HG02938 (cell line): ENCODE results near the gene MCM9.

ENCODE experiments used
- ATAC-seq: cut with Tn5 transposase; IDR thresholded peaks from one replicate; pipeline ENCODE4 v1.9.1; 2021; ENCODE audit warnings: mild to moderate bottlenecking, moderate library complexity; ENCODE audit not compliant: unreplicated experiment

MCM9 gene

GRCh38 chr6:118933855-118934460, 1.0 kb downstream of the MCM9 start:
- ATAC-seq, result peak; percentile 2

DNA sequence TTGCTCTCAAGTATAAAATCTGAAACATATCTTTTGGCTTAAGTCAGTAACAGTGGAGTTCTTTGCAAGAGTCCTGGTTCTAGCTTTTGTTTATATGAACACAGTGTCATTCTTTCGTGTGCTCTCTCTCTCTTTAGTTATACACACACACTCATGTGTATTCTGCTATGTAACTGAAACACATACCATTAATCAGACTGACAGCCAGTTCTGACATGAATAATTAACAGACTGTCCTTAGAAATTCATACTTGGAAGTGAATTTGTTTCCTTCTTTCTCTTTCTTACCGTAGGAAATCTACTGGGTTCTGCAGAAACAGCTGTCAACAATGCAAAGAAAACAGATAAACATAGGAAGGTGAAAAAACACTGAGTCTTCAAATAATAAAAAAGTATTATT, 2.5 kb downstream of the MCM9 start:
- no peak for ATAC-seq

DNA sequence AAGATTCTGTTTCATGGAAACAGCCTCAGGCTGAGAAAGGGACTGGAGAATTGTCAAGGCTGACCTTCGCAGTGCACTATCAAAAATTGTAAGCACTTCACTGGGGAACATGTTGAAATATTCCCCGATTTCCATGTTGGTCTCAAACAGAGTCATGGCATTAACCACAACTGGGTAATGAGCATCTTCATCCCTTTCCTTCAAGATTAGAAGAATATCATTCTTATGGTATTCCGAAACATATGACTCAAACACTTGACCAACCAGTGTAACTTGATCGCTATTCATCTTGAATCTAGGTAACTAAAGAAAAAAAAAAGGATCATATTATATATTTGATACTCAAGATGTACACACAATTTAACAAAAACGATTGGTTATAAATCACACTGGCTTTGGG, 3.5 kb downstream of the MCM9 start:
- no peak for ATAC-seq

GRCh38 chr6:118930680-118931079, 4.3 kb downstream of the MCM9 start:
- ATAC-seq, result no peak

DNA sequence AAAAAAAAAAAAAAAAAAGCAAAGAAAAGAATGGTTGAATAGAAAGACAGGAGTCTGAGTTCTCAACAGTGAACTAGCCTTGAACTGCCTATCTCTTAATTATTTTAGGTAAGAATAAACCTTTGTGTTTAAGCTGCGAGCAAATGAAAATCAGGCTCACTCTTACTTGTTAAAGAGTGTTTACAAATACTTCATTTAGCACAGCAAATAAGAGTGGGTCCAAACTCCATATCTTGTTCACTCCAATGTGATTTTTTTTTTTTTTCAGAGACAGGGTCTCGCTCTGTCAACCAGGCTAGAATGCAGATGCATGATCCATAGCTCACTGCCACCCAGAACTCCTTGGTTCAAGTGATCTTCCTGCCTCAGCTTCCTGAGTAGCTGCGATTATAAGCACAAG, 11.9 kb downstream of the MCM9 start:
- no peak for ATAC-seq

- peak; percentile 57 for ATAC-seq
These were observed 13.9 kb downstream of the MCM9 start for GRCh38 chr6:118921084-118921483.

GRCh38 chr6:118918329-118918725, 16.6 kb downstream of the MCM9 start:
- no peak for ATAC-seq

DNA sequence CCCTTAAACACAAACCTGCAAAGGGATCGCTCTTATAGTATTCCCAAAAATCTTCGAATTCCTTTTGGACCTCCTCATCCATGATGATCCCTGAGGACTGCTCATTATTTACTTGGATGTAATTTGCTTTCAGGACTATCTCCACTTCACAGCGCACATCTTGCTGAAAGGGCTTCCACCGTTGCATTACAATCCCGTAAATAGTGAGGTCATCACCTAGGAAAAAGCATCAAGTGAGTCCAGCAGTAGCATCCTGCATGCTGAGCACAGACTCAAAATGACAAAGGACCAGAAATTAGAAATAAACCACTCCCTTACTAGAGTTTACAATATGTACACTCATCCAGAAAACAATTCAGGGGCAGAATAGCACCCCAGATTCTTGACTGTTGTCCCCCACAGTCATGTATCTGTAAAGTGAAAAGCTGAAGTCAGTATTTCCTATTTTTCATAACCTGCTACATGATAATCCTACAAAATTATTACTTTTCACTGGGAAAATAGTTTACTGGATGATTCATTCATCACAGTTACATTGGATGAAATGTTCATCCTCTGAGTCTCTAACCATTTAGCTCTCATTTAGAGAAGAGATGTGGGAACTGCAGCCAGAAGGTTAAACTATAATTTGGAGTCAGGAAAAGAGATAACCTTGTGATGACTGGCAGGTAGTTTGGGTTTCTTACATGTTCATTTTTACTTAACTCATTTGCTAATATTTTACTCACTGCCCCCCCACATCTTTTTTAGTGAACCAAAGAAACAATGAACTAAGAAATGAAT, 17.2 kb downstream of the MCM9 start:
- no peak for ATAC-seq

DNA sequence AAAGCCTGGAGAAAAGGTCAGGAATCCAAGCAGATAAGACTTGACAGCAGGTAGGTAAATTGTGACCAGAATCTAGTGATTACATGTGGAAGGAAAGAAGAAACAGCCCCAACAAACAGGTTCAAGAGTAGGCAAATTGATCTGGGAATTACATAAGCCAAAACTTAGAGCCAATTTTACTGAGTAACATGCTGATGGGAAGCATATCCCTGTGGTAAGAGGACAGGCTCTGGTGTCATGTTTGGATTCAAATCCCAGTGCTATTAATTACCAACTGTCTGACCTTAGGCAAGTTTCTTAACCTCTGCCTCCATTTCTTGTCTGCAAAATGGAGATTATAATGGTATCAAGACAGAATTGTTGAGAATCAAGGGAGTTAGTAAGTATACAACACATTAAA, 20.4 kb downstream of the MCM9 start:
- no peak for ATAC-seq

- no peak for ATAC-seq
These were observed 21.8 kb downstream of the MCM9 start for GRCh38 chr6:118913161-118913560.

DNA sequence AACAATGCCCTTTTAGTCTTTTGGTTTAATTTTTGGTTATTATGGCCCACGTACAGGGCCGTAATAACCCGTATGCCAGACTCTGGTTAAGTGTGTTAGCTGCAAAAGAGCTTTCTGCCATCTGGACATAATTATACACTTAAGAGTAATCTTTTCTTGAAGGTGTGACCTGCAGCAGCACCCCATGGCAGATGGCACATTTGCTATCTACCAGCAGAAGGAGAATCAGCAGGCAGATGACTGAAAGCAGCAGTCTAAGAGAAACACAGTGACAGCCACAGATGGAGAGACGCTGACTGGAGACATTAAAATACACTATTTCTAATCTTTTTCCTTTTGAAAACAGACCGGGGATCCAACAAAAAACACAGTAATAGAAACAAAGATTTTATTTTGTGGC, 22.3 kb downstream of the MCM9 start:
- no peak for ATAC-seq

DNA sequence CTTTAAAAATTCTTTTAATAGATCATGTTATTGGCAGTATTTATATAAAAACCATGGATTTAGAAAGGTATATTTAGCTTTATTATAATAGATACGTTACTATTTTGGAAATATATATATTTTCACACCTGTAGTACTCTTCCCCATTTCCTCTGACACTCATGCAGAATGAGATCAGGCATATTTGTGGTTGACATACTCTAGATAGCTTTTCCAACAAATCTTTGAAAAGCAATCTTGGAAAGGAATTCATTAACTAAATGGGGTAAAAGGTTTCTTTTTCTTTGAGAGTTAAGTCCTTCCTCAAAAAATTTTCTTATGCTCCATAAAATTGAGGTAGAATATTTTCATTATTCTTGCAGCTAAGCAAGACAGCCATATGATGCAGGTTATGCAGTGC, 26.5 kb downstream of the MCM9 start:
- ATAC-seq, result no peak

- ATAC-seq, result no peak
These were observed 29.1 kb downstream of the MCM9 start for GRCh38 chr6:118905851-118906250.

- ATAC-seq, result no peak
These were observed 29.9 kb downstream of the MCM9 start for GRCh38 chr6:118905084-118905483.

- ATAC-seq, result no peak
These were observed 31.3 kb downstream of the MCM9 start for GRCh38 chr6:118903691-118904090.

- no peak for ATAC-seq
These were observed 31.8 kb downstream of the MCM9 start for GRCh38 chr6:118903138-118903537.

DNA sequence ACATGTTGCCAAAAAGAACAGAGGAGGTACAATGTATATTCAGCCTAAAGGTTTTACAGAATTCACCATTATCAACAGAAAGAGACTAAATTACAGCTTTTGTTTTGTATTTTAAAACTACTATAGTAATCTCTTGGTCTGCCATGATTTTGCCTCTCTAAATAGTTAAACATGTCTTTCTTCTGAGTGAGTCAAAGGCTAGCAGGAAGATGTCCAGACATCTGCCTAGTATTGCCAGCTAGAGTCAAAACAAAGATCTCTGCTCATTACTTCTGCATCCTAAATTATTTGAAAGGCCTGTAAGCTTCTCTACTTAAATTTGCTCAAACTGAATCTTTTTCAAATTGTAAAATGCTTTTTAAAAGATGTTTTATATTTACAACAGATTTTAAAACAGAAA, 32.2 kb downstream of the MCM9 start:
- ATAC-seq, result no peak

- no peak for ATAC-seq
These were observed 35.0 kb downstream of the MCM9 start for GRCh38 chr6:118899948-118900347.

GRCh38 chr6:118897386-118897785, 37.6 kb downstream of the MCM9 start:
- no peak for ATAC-seq

DNA sequence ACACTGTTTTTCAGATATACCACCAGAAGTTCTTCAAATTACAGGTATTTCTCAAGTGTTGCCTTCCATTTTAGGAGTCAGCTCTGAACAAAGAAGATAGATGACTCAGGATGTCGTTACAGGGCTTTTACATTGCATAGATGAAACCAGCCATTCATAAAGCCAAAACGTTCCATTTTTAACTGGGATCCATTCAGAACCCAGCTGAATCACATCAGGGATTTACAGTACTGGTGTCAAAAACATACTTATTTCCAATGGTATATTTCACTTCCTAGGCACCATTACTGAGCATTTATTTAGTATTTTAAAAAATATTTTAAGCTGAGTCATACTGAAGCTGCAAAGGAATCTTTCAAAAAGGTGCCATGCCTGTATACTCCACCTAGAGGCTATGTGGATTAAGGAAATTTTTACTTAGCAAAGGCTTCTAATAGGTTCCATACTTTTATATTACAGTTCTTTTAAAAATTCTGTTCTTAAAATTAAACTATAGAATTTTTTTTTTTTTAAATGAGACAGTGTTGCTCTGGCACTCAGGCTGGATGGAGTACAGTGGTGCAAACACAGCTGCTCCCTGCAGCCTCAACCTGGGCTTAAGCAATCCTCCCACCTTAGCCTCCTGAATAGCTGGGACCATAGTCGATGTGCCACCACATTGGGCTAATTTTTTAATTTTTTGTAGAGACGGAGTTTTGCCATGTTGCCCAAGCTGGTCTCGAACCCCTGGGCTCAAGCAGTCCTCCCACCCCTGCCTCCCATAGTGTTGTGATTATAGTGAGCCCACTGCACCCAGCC, 38.4 kb downstream of the MCM9 start:
- peak; percentile 11 for ATAC-seq

DNA sequence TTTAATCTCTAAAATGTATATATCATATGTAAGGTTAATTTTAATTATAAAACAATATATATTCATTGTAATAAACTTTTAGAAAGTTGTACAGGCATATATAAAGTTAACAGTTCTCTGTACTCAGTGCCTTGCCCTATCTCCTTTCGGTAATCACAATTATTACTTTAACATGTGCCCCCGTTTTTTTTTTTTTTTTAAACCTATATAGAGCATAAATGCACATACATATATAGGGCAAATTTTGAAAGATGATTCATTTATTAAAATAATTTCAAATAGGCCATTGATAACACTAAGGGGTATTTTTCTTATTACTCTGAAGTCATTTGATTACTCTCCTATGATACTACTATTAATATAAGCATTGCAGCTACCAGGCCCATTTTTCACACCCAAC, 39.1 kb downstream of the MCM9 start:
- ATAC-seq, result no peak

GRCh38 chr6:118895261-118895560, 39.7 kb downstream of the MCM9 start:
- no peak for ATAC-seq
